Ascending aorta (tissue), 2 donors: ENCODE measurements around the gene ROMO1. TPM values are rescaled to one million over a fixed set of nuclear protein-coding genes. Genes with fewer than 3 reads are reported as not detected.
"Not testable (repeated sequence)": the region's sequence is repeated elsewhere in the genome, so short reads cannot be mapped to it uniquely, and the experiment has no call there.

Experiments used
- DNase-seq, 2 donors: peaks; one replicate each; pipeline ENCODE4 v3.0.0-alpha.2; 2019; ENCODE audit warnings: low spot score in 2 of 2
- H3K27ac ChIP-seq, 2 donors: fragments of 200-600 bp; sonication (generic); one replicate each; pipeline ENCODE4 v1.5.1; 2016 to 2017; ENCODE audit warnings: mild to moderate bottlenecking in 1 of 2
- H3K27me3 ChIP-seq: fragments of 200-600 bp; sonication (generic); one replicate; pipeline ENCODE4 v1.5.1; 2017
- H3K36me3 ChIP-seq, 2 donors: fragments of 200-600 bp; sonication (generic); one replicate each; pipeline ENCODE4 v1.5.1; 2016
- H3K4me1 ChIP-seq, 2 donors: fragments of 200-600 bp; sonication (generic); one replicate each; pipeline ENCODE4 v1.5.1; 2016 to 2017; ENCODE audit warnings: mild to moderate bottlenecking in 1 of 2
- H3K4me3 ChIP-seq, 2 donors: fragments of 200-600 bp; sonication (generic); one replicate each; pipeline ENCODE4 v1.5.1; 2016 to 2017; ENCODE audit warnings: mild to moderate bottlenecking in 1 of 2
- H3K9me3 ChIP-seq, 2 donors: fragments of 200-600 bp; sonication (generic); one replicate each; pipeline ENCODE4 v1.5.1; 2016
- CTCF ChIP-seq, 3 experiments: fragments of 200-600 bp in 2 of 3; fragments of 450-650 bp in 1 of 3; sonication (generic) in 2 of 3; IDR thresholded peaks; one replicate each; pipeline ENCODE4 v1.5.1; 2016 to 2019; ENCODE audit warnings: antibody characterized with exemption in 3 of 3, mild to moderate bottlenecking in 1 of 3, moderate library complexity in 1 of 3
- intact Hi-C: fragments of 100-400 bp; cut with DNase I; formaldehyde crosslinking; loops from one replicate; pipeline ENCODE4 v1.15.1; 2023
- total RNA-seq: library from RNA; depleted of rRNA; stranded (reverse); fragments of >200 nt; gene quantifications from one replicate; pipeline ENCODE4 v1.1.0, GENCODE V29; 2016

Gene ROMO1
- total RNA-seq, 1 donor from 2014 or later = 85.5 TPM

GRCh38 chr20:35741892-35742740 lies 42.9 kb downstream of the ROMO1 start, which contains the start of gene RBM39:
Gene RBM39 (minus strand): TSS chr20:35742260. CDS start chr20:35740874, 1,386 bp downstream.
- TF ChIP-seq CTCF (IDR thresholded peaks at IDR 0.05) = peak; percentile 22 to 50 (median 42)
- Histone ChIP-seq H3K36me3 (peaks cover 24 to 35% of the 10 kb centered on the region in 2 donors), H3K27me3 (no peaks in the 10 kb centered on the region), H3K4me3 (peak within 1 kb of the TSS; percentile 84 to 86), H3K9me3 (no peaks in the 10 kb centered on the region), H3K27ac (peak within 1 kb of the TSS; percentile 99 to 100), H3K4me1 (peaks cover 10 to 28% of the 10 kb centered on the region in 2 donors)
- DNase-seq = peak; percentile 98 to 100
- intact Hi-C loops = loop anchor here (1.0 to 10.0 kb wide), 6 partner anchors 29 to 1037 kb away; partner anchors contain the start of genes CPNE1, RBM12 and TP53INP2

GRCh38 chr20:35742741-35743523 lies 43.7 kb downstream of the ROMO1 start:
- no peak for DNase-seq
- no peak for TF ChIP-seq CTCF (IDR thresholded peaks at IDR 0.05)
- peak overlapping the region; percentile 61 to 63 for H3K4me3 ChIP-seq
- peaks cover 16 to 27% of the 10 kb centered on the region in 2 donors for H3K36me3 ChIP-seq
- peaks cover 10 to 28% of the 10 kb centered on the region in 2 donors for H3K4me1 ChIP-seq
- intact Hi-C loops = loop anchor here (1.0 to 10.0 kb wide), 6 partner anchors 28 to 1038 kb away; partner anchors contain the start of genes CPNE1, RBM12 and TP53INP2
- H3K27ac ChIP-seq = peak overlapping the region; percentile 90 to 97
- H3K27me3 ChIP-seq = no peaks in the 10 kb centered on the region
- no peaks in the 10 kb centered on the region for H3K9me3 ChIP-seq

- Histone ChIP-seq H3K27me3 (no peaks in the 10 kb centered on the region), H3K4me1 (peaks cover 5 to 19% of the 10 kb centered on the region in 2 donors), H3K36me3 (peaks cover 6 to 19% of the 10 kb centered on the region in 2 donors), H3K4me3 (peak overlapping the region in 1 of 2 donors; percentile 61), H3K9me3 (no peaks in the 10 kb centered on the region), H3K27ac (peak overlapping the region; percentile 90 to 97)
- intact Hi-C loops = loop anchor here (5.0 to 10.0 kb wide), 2 partner anchors 42 to 1039 kb away; partner anchors contain the start of gene TP53INP2
- no peak for DNase-seq
- TF ChIP-seq CTCF (IDR thresholded peaks at IDR 0.05) = no peak
Measured at GRCh38 chr20:35743693-35744491, 44.7 kb downstream of the ROMO1 start.

- not testable (repeated sequence) for H3K4me3 ChIP-seq, H3K9me3 ChIP-seq
Measured at GRCh38 chr20:35744492-35744841, 45.3 kb downstream of the ROMO1 start.

More at GRCh38 chr20:35744492-35744841, 45.3 kb downstream of the ROMO1 start:
- Histone ChIP-seq H3K36me3 (peaks cover 5 to 13% of the 10 kb centered on the region in 2 donors), H3K4me1 (peaks cover 4 to 14% of the 10 kb centered on the region in 2 donors), H3K27ac (peak overlapping the region; percentile 90 to 97)
- intact Hi-C loops = loop anchor here (5.0 to 10.0 kb wide), 2 partner anchors 42 to 1040 kb away; partner anchors contain the start of gene TP53INP2
- H3K27me3 ChIP-seq, DNase-seq: not testable (repeated sequence)

Other genes starting within 250 kb of the ROMO1 start
- 17.0 TPM for gene CEP250, start 243.8 kb upstream of the ROMO1 start, total RNA-seq
- not detected for gene C20orf173, start 169.8 kb upstream of the ROMO1 start, total RNA-seq
- gene ERGIC3, start 157.3 kb upstream of the ROMO1 start, total RNA-seq = 67.7 TPM
- gene SPAG4, start 83.6 kb upstream of the ROMO1 start, total RNA-seq = 35.3 TPM
- gene CPNE1, start 34.5 kb upstream of the ROMO1 start, total RNA-seq = 208 TPM
- 8.9 TPM for gene RBM12, start 34.5 kb upstream of the ROMO1 start, total RNA-seq
- gene NFS1, start 53 bp upstream of the ROMO1 start, total RNA-seq = 62.2 TPM
- 232 TPM for gene RBM39, start 42.9 kb downstream of the ROMO1 start, total RNA-seq
- 109 TPM for gene PHF20, start 72.6 kb downstream of the ROMO1 start, total RNA-seq